Vagina (tissue), 2 donors: Measurements from ENCODE around the gene NOL4L.

Experiments used
- CTCF ChIP-seq, 3 experiments: fragments of 450-650 bp in 2 of 3; fragments of 200-600 bp in 1 of 3; sonication (generic) in 1 of 3; IDR thresholded peaks; one replicate each; pipeline ENCODE4 v1.5.1; 2017 to 2019; ENCODE audit warnings: antibody characterized with exemption in 3 of 3, mild to moderate bottlenecking in 2 of 3, moderate library complexity in 2 of 3
- POLR2A ChIP-seq, 2 donors: fragments of 450-650 bp; IDR thresholded peaks; one replicate each; pipeline ENCODE4 v1.6.1; 2017; ENCODE audit warnings: antibody characterized with exemption in 2 of 2, mild to moderate bottlenecking in 2 of 2, moderate library complexity in 2 of 2
- POLR2AphosphoS5 ChIP-seq, 2 donors: sonication (generic); formaldehyde crosslinking; IDR thresholded peaks; one replicate each; pipeline ENCODE4 v1.9.0; 2017; ENCODE audit warnings: antibody characterized with exemption in 2 of 2, mild to moderate bottlenecking in 2 of 2, low read depth in 1 of 2; ENCODE audit not compliant: insufficient read depth in 1 of 2

- no peak for TF ChIP-seq POLR2AphosphoS5 (IDR thresholded peaks at IDR 0.05; ENCODE audit: insufficient read depth in 1 of 2, low read depth in 1 of 2)
- TF ChIP-seq POLR2A (IDR thresholded peaks at IDR 0.05): no peak
- TF ChIP-seq CTCF (IDR thresholded peaks at IDR 0.05): no peak
Measured at GRCh38 chr20:32619586-32619985, 34.5 kb upstream of the NOL4L start.
